H1 (cell line): ENCODE data around the gene RFX3. TPM values are rescaled to one million over a fixed set of nuclear protein-coding genes. Genes with fewer than 3 reads are reported as not detected.

Experiments
- CHD7 ChIP-seq: fragments of 300-600 bp; sonication (generic); IDR thresholded peaks from 2 replicates; pipeline ENCODE4 v1.7.1; 2012; ENCODE audit warnings: low read length, moderate library complexity, mild to moderate bottlenecking, inconsistent platforms; ENCODE audit not compliant: insufficient replicate concordance
- EZH2 ChIP-seq: fragments of 200-600 bp; sonication (generic); IDR thresholded peaks from 2 replicates; pipeline ENCODE4 v1.7.1; 2012; ENCODE audit warnings: low read depth, mild to moderate bottlenecking, moderate library complexity, low read length, inconsistent platforms; ENCODE audit not compliant: severe bottlenecking
- polyA plus RNA-seq, 7 experiments: library from polyadenylated mRNA; depleted of rRNA in 3 of 7; stranded (reverse) in 5 of 7; unstranded in 2 of 7; fragments of >200 nt in 5 of 7; fragments of 200-250 nt in 2 of 7; gene quantifications; 1 replicate in 5 of 7; 2 replicates in 1 of 7; 4 replicates in 1 of 7; pipeline versions ENCODE4 v1.2.1 to v1.2.3, GENCODE V29; 2011 to 2013; ENCODE audit warnings: missing spikeins in 2 of 7, mixed read lengths in 2 of 7
- total RNA-seq: library from RNA; stranded (reverse); fragmentation: NEBNext Ultra II Directional; extraction: Animal tissue kit (Norgen Biotek cat#: 25700); gene quantifications from 2 replicates; pipeline ENCODE4 v1.2.1, GENCODE V29; 2021

Gene RFX3
- total and polyA plus RNA-seq, 2 of the 8 experiments (the other 6 are each of a cell fraction or from before 2014, with no cell fraction given): 4.9 to 22.6 TPM

- TF ChIP-seq CHD7 (peak; percentile 68), EZH2 (no peak)
Measured at GRCh38 chr9:3290231-3290840, 235.5 kb downstream of the RFX3 start (continued).
